Uterus (tissue), 2 donors: Measurements from ENCODE around the gene WASF1.

ENCODE experiments used
- POLR2A ChIP-seq, 2 donors: fragments of 450-650 bp; IDR thresholded peaks; one replicate each; pipeline ENCODE4 v1.6.1; 2016; ENCODE audit warnings: antibody characterized with exemption in 2 of 2, mild to moderate bottlenecking in 1 of 2, moderate library complexity in 1 of 2
- TF ChIP-seq, protein P1 (sequence below), 4 experiments: fragments of 200-600 bp in 2 of 4; fragments of 450-650 bp in 2 of 4; sonication (generic) in 2 of 4; IDR thresholded peaks; one replicate each; pipeline ENCODE4 v1.5.1; 2016 to 2019; ENCODE audit warnings: antibody characterized with exemption in 4 of 4, mild to moderate bottlenecking in 2 of 4, moderate library complexity in 1 of 4

DNA sequence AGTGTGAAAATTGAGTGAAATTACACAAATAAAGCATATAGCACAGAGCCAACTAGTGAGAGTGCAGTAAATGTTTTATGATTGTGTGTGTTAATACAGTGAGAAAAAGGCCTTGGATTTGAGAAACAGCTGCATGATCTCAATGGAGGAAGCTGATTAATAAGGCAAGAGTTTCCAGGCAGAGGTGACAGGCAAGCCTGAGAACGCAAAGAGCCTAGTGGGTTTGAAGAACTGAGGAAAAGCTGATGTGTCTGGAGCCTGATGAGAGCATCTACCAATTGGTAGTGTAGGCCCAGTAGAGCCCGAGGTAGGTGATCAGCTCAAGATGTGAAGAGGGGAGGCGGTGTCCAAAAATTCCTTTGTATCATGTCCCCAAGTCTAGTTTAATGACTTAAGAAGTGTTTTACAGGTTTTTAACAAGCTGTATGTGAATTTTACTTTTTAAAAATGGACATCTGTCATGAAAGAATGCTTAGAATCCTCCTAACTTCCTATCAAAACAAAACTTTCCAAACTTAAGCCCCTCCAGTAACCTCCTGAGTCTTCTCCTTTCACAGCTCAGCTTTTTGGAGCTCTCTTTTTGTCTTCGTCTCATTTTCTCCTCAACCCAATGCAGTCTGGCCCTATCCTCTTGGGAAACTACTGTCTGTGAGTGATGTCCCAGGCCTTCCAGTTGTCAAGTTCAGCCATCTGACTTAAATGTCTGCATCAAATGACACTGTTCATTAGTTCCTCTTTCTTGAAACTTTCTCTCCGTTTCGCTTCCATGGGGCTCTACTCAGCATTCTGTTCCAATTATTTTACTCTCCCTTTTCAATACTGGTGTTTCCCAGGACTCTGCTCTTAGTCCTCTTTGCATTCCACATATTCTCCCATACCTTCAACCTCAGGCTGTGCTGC, 1.9 kb upstream of the WASF1 start:
- no peak for TF ChIP-seq POLR2A (IDR thresholded peaks at IDR 0.05)
- TF ChIP-seq, protein P1, sequence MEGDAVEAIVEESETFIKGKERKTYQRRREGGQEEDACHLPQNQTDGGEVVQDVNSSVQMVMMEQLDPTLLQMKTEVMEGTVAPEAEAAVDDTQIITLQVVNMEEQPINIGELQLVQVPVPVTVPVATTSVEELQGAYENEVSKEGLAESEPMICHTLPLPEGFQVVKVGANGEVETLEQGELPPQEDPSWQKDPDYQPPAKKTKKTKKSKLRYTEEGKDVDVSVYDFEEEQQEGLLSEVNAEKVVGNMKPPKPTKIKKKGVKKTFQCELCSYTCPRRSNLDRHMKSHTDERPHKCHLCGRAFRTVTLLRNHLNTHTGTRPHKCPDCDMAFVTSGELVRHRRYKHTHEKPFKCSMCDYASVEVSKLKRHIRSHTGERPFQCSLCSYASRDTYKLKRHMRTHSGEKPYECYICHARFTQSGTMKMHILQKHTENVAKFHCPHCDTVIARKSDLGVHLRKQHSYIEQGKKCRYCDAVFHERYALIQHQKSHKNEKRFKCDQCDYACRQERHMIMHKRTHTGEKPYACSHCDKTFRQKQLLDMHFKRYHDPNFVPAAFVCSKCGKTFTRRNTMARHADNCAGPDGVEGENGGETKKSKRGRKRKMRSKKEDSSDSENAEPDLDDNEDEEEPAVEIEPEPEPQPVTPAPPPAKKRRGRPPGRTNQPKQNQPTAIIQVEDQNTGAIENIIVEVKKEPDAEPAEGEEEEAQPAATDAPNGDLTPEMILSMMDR (IDR thresholded peaks at IDR 0.05): no peak
